Loucy (cell line): ENCODE results near the gene FOXP1.

ENCODE experiments used
- H2AFZ ChIP-seq: fragments of 200-600 bp; sonication (generic); 2 replicates; pipeline ENCODE4 v1.6.0; 2016; ENCODE audit warnings: antibody characterized with exemption, mild to moderate bottlenecking, low read length, moderate library complexity
- H3F3A ChIP-seq: fragments of 200-600 bp; 2 replicates; pipeline ENCODE4 v1.6.0; 2016; ENCODE audit warnings: antibody characterized with exemption, low read depth, mild to moderate bottlenecking
- H3K27me3 ChIP-seq: fragments of 200-600 bp; sonication (generic); 2 replicates; pipeline ENCODE4 v1.6.1; 2014; ENCODE audit warnings: low read length, mild to moderate bottlenecking; ENCODE audit not compliant: insufficient read depth, poor library complexity, severe bottlenecking
- H3K36me3 ChIP-seq: fragments of 200-600 bp; sonication (generic); 2 replicates; pipeline ENCODE4 v1.6.1; 2016; ENCODE audit warnings: low read length; ENCODE audit not compliant: insufficient read depth
- H3K4me1 ChIP-seq: fragments of 200-600 bp; sonication (generic); 2 replicates; pipeline ENCODE4 v1.5.1; 2014; ENCODE audit warnings: low read length, mild to moderate bottlenecking; ENCODE audit not compliant: insufficient read depth, poor library complexity, severe bottlenecking
- H3K4me2 ChIP-seq: fragments of 200-600 bp; sonication (generic); 2 replicates; pipeline ENCODE4 v1.6.0; 2014; ENCODE audit warnings: antibody characterized with exemption, low read length, low read depth, mild to moderate bottlenecking; ENCODE audit not compliant: poor library complexity, severe bottlenecking
- H3K4me3 ChIP-seq: fragments of 200-600 bp; sonication (generic); 2 replicates; pipeline ENCODE4 v1.5.1; 2014; ENCODE audit warnings: low read length, mild to moderate bottlenecking, mixed read lengths; ENCODE audit not compliant: poor library complexity, severe bottlenecking
- H3K79me2 ChIP-seq: fragments of 200-600 bp; sonication (generic); 2 replicates; pipeline ENCODE4 v1.6.1; 2014; ENCODE audit warnings: low read length; ENCODE audit not compliant: insufficient read depth
- H3K9ac ChIP-seq: fragments of 200-600 bp; sonication (generic); 2 replicates; pipeline ENCODE4 v1.6.0; 2014; ENCODE audit warnings: mild to moderate bottlenecking, low read depth, low read length, moderate library complexity; ENCODE audit not compliant: poor library complexity, severe bottlenecking
- H3K9me2 ChIP-seq: fragments of 200-600 bp; sonication (generic); replicated peaks from 2 replicates; pipeline ENCODE4 v1.6.1; 2016; ENCODE audit warnings: low read depth, low read length, mixed read lengths
- H3K9me3 ChIP-seq: fragments of 200-600 bp; sonication (generic); 2 replicates; pipeline ENCODE4 v1.6.1; 2014; ENCODE audit warnings: mild to moderate bottlenecking, antibody characterized with exemption, low read length, low read depth; ENCODE audit not compliant: insufficient read depth
- H4K20me1 ChIP-seq: fragments of 200-600 bp; sonication (generic); 2 replicates; pipeline ENCODE4 v1.6.0; 2014; ENCODE audit warnings: antibody characterized with exemption, low read length, mild to moderate bottlenecking; ENCODE audit not compliant: insufficient read depth, poor library complexity, severe bottlenecking
- CTCF ChIP-seq: fragments of 200-600 bp; sonication (generic); conservative IDR thresholded peaks from 2 replicates; pipeline ENCODE4 v1.5.1; 2014; ENCODE audit warnings: mild to moderate bottlenecking, antibody characterized with exemption, low read length
- EZH2phosphoT487 ChIP-seq: fragments of 200-600 bp; IDR thresholded peaks from 2 replicates; pipeline ENCODE4 v1.6.1; 2018; ENCODE audit warnings: antibody characterized with exemption, mild to moderate bottlenecking, moderate library complexity, borderline replicate concordance

The FOXP1 gene

GRCh38 chr3:71057526-71057894 is 526.0 kb downstream of the FOXP1 start:
- Histone ChIP-seq H3K27me3 (no peaks in the 10 kb centered on the region), H3K36me3 (peaks cover 12% of the 10 kb centered on the region; the same call in 1 of the 2 replicates), H3K79me2 (peaks cover 96% of the 10 kb centered on the region), H3K4me3 (no peak overlapping the region), H3K9ac (no peak overlapping the region), H3F3A (no peaks in the 10 kb centered on the region), H2AFZ (no peak overlapping the region), H3K4me1 (peaks cover 61% of the 10 kb centered on the region), H3K9me3 (no peaks in the 10 kb centered on the region), H3K9me2 (no peaks in the 10 kb centered on the region), H3K4me2 (peak overlapping the region; percentile 95), H4K20me1 (peaks cover 50% of the 10 kb centered on the region)
- TF ChIP-seq CTCF = no peak
- TF ChIP-seq EZH2phosphoT487 = no peak

GRCh38 chr3:71056327-71056726 is 527.2 kb downstream of the FOXP1 start:
- no peak overlapping the region for H3K9ac ChIP-seq
- no peak overlapping the region for H3K4me3 ChIP-seq
- H3K36me3 ChIP-seq = peaks cover 24% of the 10 kb centered on the region; the same call in 1 of the 2 replicates
- H3K4me2 ChIP-seq = peak overlapping the region; percentile 16
- H3F3A ChIP-seq = no peaks in the 10 kb centered on the region
- H3K79me2 ChIP-seq = peaks cover 87% of the 10 kb centered on the region
- no peaks in the 10 kb centered on the region for H3K9me2 ChIP-seq
- H3K9me3 ChIP-seq = no peaks in the 10 kb centered on the region
- no peak overlapping the region for H2AFZ ChIP-seq
- H4K20me1 ChIP-seq = peaks cover 40% of the 10 kb centered on the region
- peaks cover 60% of the 10 kb centered on the region for H3K4me1 ChIP-seq
- TF ChIP-seq EZH2phosphoT487 (no peak), CTCF (no peak)
- H3K27me3 ChIP-seq = no peaks in the 10 kb centered on the region

- Histone ChIP-seq H3K9ac (no peak overlapping the region), H3K79me2 (peaks cover 80% of the 10 kb centered on the region), H4K20me1 (peaks cover 40% of the 10 kb centered on the region), H3K4me1 (peaks cover 60% of the 10 kb centered on the region), H3K4me3 (no peak overlapping the region), H3K27me3 (no peaks in the 10 kb centered on the region), H3K9me3 (no peaks in the 10 kb centered on the region), H3K9me2 (no peaks in the 10 kb centered on the region), H3K4me2 (no peak overlapping the region), H3F3A (peaks cover 5% of the 10 kb centered on the region; the same call in 1 of the 2 replicates), H2AFZ (no peak overlapping the region), H3K36me3 (peaks cover 27% of the 10 kb centered on the region; the same call in 1 of the 2 replicates)
- TF ChIP-seq CTCF (no peak), EZH2phosphoT487 (no peak)
These were observed 528.1 kb downstream of the FOXP1 start for GRCh38 chr3:71055257-71056001.
